ENCODE results near the gene ABTB2.

- TF ChIP-seq, protein P1, sequence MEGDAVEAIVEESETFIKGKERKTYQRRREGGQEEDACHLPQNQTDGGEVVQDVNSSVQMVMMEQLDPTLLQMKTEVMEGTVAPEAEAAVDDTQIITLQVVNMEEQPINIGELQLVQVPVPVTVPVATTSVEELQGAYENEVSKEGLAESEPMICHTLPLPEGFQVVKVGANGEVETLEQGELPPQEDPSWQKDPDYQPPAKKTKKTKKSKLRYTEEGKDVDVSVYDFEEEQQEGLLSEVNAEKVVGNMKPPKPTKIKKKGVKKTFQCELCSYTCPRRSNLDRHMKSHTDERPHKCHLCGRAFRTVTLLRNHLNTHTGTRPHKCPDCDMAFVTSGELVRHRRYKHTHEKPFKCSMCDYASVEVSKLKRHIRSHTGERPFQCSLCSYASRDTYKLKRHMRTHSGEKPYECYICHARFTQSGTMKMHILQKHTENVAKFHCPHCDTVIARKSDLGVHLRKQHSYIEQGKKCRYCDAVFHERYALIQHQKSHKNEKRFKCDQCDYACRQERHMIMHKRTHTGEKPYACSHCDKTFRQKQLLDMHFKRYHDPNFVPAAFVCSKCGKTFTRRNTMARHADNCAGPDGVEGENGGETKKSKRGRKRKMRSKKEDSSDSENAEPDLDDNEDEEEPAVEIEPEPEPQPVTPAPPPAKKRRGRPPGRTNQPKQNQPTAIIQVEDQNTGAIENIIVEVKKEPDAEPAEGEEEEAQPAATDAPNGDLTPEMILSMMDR (IDR thresholded peaks at IDR 0.05) = no peak
- no peak for TF ChIP-seq EP300 (IDR thresholded peaks at IDR 0.05; ENCODE audit: borderline replicate concordance in 1 of 2, low read depth in 1 of 2, low read length in 1 of 2)
- no peak for TF ChIP-seq USF2 (IDR thresholded peaks at IDR 0.05; ENCODE audit: borderline replicate concordance, low read depth, low read length)
- no peak for TF ChIP-seq TCF12 (IDR thresholded peaks at IDR 0.05)
- no peak for TF ChIP-seq TAF1 (IDR thresholded peaks at IDR 0.05; ENCODE audit: borderline replicate concordance, low read depth, low read length)
- TF ChIP-seq IRF3 (IDR thresholded peaks at IDR 0.05; ENCODE audit: low read depth, low read length) = no peak
- no peak for TF ChIP-seq TEAD4 (IDR thresholded peaks at IDR 0.05; ENCODE audit: borderline replicate concordance, insufficient read depth)
- TF ChIP-seq MXI1 (IDR thresholded peaks at IDR 0.05; ENCODE audit: low read depth, low read length) = no peak
- no peak for TF ChIP-seq SIN3A (IDR thresholded peaks at IDR 0.05; ENCODE audit: borderline replicate concordance, low read depth, low read length)
- no peak for TF ChIP-seq GABPA (IDR thresholded peaks at IDR 0.05; ENCODE audit: low read depth)
These were observed 45.6 kb upstream of the ABTB2 start for GRCh38 chr11:34403431-34403830.

All from SK-N-SH (cell line).